GM23248 (cell line): ENCODE results near the gene ISOC2.

Source experiments
- EZH2 ChIP-seq: fragments of 200-600 bp; sonication (generic); IDR thresholded peaks from 2 replicates; pipeline ENCODE4 v1.6.1; 2018; ENCODE audit warnings: antibody characterized with exemption, mild to moderate bottlenecking; ENCODE audit not compliant: insufficient read depth, poor library complexity, severe bottlenecking
- EZH2phosphoT487 ChIP-seq: fragments of 200-600 bp; sonication (generic); IDR thresholded peaks from 2 replicates; pipeline ENCODE4 v1.6.1; 2018; ENCODE audit warnings: antibody characterized with exemption, moderate library complexity, mild to moderate bottlenecking, low read depth; ENCODE audit not compliant: insufficient read depth

- TF ChIP-seq EZH2 (no peak), EZH2phosphoT487 (no peak)
These were observed 25.8 kb upstream of the ISOC2 start for GRCh38 chr19:55486971-55487923.
